Measurements from ENCODE around the gene ASB11.
"Not testable (repeated sequence)": the region's sequence is repeated elsewhere in the genome, so short reads cannot be mapped to it uniquely, and the experiment has no call there.

Gene ASB11

DNA sequence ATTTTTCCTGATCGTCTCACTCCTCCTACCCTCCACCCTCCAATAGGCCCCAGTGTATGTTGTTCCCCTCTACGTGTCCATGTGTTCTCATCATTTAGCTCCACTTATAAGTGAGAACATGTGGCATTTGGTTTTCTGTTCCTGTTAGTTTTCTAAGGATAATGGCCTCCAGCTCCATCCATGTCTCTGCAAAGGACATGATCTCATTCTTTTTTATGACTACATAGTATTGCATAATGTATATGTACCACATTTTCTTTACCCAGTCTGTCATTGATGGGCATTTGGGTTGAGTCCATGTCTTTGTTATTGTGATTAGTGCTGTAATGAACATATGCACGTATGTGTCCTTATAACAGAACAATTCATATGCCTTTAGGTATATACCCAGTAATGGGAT, 9.5 kb downstream of the ASB11 start:
- DNase-seq (ENCODE audit: low read depth): not testable (repeated sequence)

DNA sequence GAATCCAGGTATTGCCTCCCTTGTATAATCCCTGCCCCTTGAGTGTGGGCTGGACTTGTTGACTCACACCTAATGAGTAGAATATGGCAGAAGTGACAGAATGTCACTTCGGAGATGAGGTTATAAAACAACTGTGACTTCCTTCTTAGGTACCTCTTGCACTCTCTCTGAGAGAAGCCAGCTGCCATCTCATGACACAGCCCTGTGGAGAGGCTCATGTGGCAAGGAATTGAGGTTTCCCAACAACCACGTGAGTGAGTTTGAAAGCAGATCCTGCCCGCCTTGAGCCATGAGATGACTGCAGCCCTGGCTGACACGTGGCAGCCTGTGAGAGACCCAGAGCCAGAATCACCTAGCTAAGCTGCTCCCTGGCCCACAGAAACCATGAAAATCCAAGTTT, 13.5 kb downstream of the ASB11 start:
- no peak for DNase-seq (ENCODE audit: low read depth)

DNA sequence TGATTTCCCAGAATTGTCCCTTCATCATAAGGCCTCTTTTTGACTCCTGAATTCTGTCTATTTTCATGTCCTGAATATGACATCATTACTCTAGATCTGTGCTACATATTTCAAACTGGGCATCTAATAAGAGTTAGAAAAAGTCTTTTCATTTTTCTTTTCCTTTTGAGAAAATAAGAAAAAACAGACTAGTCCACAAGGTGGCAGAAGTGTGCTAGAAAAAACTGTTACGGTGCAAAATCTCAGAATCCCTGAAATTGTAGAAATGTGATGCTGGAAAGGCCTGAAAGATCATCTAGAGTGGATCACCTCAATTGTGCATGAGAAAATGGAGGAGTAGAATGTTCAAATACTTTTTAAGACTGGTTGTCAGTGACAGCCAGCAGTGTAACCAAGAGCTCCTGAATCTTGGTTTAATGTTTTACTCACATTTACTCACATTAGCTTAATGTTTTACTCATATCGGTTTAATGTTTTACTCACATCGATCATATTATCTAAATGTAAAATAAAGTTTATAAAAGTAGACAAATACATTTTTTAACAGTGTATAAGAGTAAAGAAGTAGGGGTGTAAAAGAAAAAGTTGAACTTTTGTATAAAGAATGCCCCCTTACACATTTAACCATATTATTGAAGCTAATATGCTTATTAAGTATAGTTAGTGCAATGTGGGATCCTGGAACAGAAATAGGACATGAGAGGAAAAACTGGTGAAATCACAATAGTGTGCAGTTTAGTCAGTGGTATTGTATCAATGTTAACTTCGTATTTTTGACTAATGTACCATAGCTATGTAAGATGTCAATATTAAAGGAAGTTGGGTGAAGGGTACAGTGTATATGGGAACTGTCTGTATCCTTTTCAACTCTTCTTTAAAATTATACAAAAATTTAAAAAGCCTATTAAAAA, 15.2 kb downstream of the ASB11 start:
- DNase-seq (ENCODE audit: low read depth): no peak

GRCh38 chrX:15298780-15299179, 16.7 kb downstream of the ASB11 start:
- DNase-seq (ENCODE audit: low read depth): no peak

DNA sequence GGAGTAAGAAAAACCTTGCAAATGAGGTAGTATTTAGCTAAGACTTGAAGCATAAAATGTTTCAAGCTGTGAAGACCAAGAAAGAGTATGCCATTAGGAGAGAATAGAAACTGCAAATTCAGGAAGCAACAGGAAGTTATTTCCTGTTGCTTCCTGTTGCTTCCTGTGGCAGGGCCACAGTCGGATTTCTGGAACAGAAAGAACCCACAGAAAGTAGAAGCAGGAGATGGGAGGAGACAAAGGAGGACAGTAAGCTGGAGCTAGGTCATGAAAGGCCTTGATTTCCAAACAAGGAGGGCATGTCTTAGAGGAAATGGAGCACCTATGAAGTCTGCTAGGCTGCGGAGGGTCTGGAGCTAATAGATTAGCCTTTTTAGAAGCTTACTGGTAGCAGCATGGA, 17.2 kb downstream of the ASB11 start:
- no peak for DNase-seq (ENCODE audit: low read depth)

DNA sequence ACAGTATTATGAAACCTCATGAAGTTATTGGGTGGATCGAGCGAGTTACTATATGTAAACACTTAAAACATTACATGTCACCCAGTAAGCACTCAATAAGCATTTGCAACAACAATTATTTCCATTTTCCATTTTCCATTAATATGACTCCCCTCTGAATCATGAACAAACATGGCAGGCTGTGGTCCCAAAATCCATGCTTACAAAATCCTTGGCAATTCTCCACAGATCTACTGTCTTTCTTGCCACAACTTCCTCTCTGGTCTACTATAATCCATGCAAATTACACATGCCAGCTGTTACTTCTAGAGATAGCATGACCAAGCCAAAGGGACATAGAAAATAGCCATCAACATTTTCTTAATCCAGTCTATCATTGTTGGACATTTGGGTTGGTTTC, 22.0 kb downstream of the ASB11 start:
- DNase-seq (ENCODE audit: low read depth): no peak

GRCh38 chrX:15292861-15293260, 22.6 kb downstream of the ASB11 start:
- no peak for DNase-seq (ENCODE audit: low read depth)

DNA sequence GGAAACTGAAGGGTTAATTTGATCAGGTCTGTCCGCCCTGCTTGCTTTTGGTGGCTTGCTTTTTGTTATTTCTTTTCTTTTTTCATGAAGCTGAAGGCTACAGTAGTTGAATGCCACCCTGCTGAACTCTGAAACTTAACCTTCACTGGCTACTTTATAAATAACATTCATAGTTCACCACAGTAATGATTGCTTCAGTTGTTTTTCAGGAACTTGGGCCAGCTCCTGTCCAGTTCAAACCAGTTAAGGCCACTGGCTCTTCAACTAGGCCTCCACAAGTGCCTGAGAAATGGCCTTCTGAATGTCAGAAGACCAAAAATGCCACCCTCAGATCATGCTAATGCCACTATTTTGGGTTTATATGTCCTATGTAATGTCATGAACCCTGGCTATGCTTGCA, 37.8 kb downstream of the ASB11 start:
- no peak for DNase-seq (ENCODE audit: low read depth)

- no peak for DNase-seq (ENCODE audit: low read depth)
Measured at GRCh38 chrX:15274946-15275345, 40.5 kb downstream of the ASB11 start.

GRCh38 chrX:15273275-15273674, 42.2 kb downstream of the ASB11 start:
- not testable (repeated sequence) for DNase-seq (ENCODE audit: low read depth)

- DNase-seq (ENCODE audit: low read depth): no peak
Measured at GRCh38 chrX:15271757-15272156, 43.7 kb downstream of the ASB11 start.

DNA sequence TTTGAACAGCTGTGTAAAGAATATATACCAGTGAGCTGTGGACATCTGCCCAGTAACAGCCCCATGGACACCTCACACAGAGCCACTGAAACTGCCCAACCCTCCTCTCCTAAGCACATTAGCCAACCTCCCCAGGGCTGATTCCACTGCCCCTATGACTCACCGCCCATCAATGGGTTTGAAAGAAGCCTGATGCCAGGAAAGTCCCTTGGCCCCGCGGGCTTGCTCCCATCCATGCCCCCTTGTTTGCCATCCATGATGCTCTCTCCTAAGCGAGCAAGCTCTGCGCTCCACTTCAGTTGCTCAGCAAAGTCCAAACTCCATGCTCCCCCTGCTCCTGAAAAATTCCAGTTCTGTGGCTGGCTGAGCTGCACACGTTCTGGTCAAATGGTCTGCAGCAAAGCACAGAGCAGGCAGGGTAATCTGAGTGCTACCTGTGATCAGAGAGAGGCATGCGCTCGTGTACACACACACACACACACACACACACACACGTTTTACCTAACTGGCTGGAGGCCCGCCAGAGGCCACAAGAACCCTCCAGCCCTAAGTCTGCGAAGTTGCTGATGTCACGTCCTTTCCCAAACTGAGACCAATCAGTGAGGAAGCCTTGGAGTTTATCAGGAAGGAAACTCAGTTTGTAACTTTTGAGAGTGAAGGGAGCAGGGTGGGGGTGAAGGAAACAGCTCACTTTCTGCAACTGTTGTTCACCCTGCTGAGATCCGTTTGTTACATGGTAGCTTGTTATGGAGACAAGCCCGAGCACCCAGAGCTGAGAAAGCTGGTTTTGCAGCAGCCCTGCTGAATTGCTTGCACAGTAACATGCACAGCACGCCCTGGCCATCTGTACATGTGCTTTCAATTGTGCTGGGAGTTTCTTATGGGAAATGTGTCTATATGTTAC, 45.6 kb downstream of the ASB11 start, which contains the start of gene ASB9:
ASB9 (minus strand) TSS at position 466 of the 904 bp plus-strand sequence; CDS start at position 257, 209 bp downstream.
- DNase-seq (ENCODE audit: low read depth): no peak

DNA sequence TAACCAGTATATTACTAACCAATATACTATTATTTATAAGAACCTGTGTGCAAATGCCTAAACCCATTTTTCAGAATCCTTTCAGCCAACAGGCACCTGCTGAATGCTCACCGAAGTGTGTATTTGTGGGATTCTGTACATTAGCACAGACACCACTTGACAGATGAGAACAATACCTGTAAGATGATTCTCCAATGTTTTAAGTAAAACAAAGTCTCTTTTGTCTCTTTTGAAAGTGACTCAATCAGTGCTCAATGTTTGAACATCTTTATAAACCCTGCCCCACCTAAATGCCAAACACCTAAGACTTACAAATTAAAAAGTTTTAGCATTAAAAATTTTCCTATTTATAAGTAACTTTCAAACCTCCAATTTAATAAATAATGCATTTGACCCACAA, 46.3 kb downstream of the ASB11 start:
- DNase-seq (ENCODE audit: low read depth): no peak

- no peak for DNase-seq (ENCODE audit: low read depth)
Measured at GRCh38 chrX:15254852-15255251, 60.6 kb downstream of the ASB11 start.

- DNase-seq (ENCODE audit: low read depth): no peak
Measured at GRCh38 chrX:15245896-15246295, 69.5 kb downstream of the ASB11 start.

- DNase-seq (ENCODE audit: low read depth): no peak
Measured at GRCh38 chrX:15244421-15244820, 71.0 kb downstream of the ASB11 start.

- no peak for DNase-seq (ENCODE audit: low read depth)
Measured at GRCh38 chrX:15242899-15243555, 72.4 kb downstream of the ASB11 start.

GRCh38 chrX:15241301-15241700, 74.1 kb downstream of the ASB11 start:
- DNase-seq (ENCODE audit: low read depth): no peak

DNA sequence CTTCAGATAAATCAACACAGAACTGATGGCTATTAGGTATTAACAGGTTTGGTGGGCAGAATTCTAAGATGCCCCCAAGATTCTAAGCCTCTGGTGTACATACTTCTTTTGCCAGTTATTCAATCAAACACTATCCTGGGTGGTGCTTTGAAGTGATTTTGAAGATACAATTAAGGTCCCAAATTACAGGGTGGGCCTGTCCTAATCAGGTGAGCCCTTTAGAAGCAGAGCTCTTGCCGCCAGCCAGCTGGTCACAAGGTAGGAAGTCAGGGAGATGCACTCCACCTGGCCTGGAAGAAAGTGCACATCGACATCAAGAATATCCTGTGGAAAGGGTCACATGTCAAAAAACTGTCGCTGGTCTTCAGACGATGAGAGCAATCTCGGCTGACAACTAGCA, 75.0 kb downstream of the ASB11 start:
- DNase-seq (ENCODE audit: low read depth): no peak

DNA sequence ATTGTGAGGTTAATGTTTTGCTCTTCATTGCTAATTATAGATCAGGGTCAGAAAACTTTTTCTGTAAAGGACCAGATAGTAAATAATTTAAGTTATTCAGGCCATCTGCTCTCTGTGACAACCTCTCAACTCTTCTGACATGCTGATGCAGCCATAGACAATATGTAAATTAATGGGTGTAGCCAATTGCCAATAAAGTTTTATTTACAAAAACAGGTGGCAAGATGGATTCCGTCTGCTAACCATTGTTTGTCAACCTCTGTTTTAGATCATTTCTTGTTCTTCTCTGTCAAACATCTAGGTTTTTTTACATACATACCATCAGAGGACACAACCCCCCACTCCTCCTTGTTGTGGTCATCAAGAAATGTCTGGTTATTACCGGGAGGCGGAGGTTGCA, 79.3 kb downstream of the ASB11 start:
- DNase-seq (ENCODE audit: low read depth): no peak

DNA sequence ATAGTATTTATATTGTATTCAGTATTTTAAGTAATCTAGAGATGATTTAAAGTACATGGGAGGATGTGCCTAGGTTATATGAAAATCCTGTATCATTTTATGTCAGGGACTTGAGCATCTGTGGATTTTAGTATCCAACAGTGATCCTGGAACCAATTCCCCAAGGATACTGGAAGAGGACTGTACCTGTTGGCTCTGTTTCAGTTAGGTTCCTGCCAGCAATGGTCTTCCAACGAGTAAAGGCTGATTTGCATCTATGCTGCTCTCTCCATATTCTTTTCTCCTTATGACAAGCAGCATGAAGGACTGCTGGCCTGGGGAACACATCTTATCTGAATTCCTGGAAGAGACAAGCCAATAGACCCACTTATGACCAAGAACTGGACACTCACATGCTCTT, 80.4 kb downstream of the ASB11 start:
- no peak for DNase-seq (ENCODE audit: low read depth)

DNA sequence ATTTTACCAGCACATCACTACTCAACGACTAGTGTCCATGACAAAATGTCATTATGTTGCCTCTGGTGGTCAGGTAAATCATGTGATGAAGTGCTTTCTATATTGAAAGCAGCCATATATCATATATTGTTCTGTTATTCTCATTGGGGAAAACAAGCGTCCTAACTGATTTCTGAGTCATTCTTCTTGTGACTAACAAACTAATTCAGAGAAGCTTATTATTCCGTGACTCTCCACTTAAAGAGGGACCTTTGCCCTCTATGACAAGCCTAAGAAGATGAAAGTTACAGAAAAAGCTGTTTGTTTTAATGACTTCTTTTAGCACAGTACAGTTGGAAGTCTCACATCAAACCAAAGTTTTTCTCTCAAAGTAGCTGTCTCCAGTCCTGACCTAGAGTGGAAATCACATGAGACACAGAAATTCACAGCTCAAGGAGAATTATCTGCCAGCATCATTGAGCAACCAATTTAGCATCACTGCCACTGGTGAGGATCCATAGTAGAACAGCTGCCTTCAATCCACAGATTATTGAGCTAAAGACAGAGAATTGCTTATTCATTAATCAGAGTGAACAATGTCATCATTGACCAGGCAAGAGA, 81.9 kb downstream of the ASB11 start:
- no peak for DNase-seq (ENCODE audit: low read depth)

Data from activated T-helper 1 cell treated with Interleukin-2 at 50 U/mL for 16 hours (primary cell).